Measurements from ENCODE around the gene SLC43A2.
"Not testable (repeated sequence)": the region's sequence is repeated elsewhere in the genome, so short reads cannot be mapped to it uniquely, and the experiment has no call there.

SLC43A2 gene

GRCh38 chr17:1545618-1546017 lies 83.0 kb downstream of the SLC43A2 start:
- in situ Hi-C loops (cut with MboI; ENCODE audit: low sequenced_read_pairs) = no loop called here

- in situ Hi-C loops (cut with MboI; ENCODE audit: low sequenced_read_pairs) = no loop called here
Measured at GRCh38 chr17:1542316-1542715, 86.3 kb downstream of the SLC43A2 start.

GRCh38 chr17:1541367-1541904 lies 87.2 kb downstream of the SLC43A2 start:
- in situ Hi-C loops (cut with MboI; ENCODE audit: low sequenced_read_pairs) = no loop called here

- in situ Hi-C loops (cut with MboI; ENCODE audit: low sequenced_read_pairs) = no loop called here
Measured at GRCh38 chr17:1539811-1540210, 88.8 kb downstream of the SLC43A2 start.

- in situ Hi-C loops (cut with MboI; ENCODE audit: low sequenced_read_pairs) = no loop called here
Measured at GRCh38 chr17:1535737-1536136, 92.9 kb downstream of the SLC43A2 start.

GRCh38 chr17:1533661-1534325 lies 94.8 kb downstream of the SLC43A2 start:
- in situ Hi-C loops (cut with MboI; ENCODE audit: low sequenced_read_pairs) = no loop called here

GRCh38 chr17:1532836-1533602 lies 95.6 kb downstream of the SLC43A2 start:
- in situ Hi-C loops (cut with MboI; ENCODE audit: low sequenced_read_pairs) = no loop called here

GRCh38 chr17:1529863-1530262 lies 98.8 kb downstream of the SLC43A2 start:
- in situ Hi-C loops (cut with MboI; ENCODE audit: low sequenced_read_pairs) = no loop called here

GRCh38 chr17:1526876-1527275 lies 101.8 kb downstream of the SLC43A2 start:
- in situ Hi-C loops (cut with MboI; ENCODE audit: low sequenced_read_pairs) = not testable (repeated sequence)

GRCh38 chr17:1522626-1523025 lies 106.0 kb downstream of the SLC43A2 start:
- in situ Hi-C loops (cut with MboI; ENCODE audit: low sequenced_read_pairs) = no loop called here

GRCh38 chr17:1521086-1521640 lies 107.5 kb downstream of the SLC43A2 start:
- in situ Hi-C loops (cut with MboI; ENCODE audit: low sequenced_read_pairs) = no loop called here

GRCh38 chr17:1519678-1520077 lies 109.0 kb downstream of the SLC43A2 start:
- in situ Hi-C loops (cut with MboI; ENCODE audit: low sequenced_read_pairs) = no loop called here
